ENCODE measurements around the gene LYST.

LYST gene

GRCh38 chr1:235876402-235876841 lies 9.7 kb upstream of the LYST start:
- DNase-seq, result no peak
- H3K27me3 Mint-ChIP-seq, result no peaks in the 10 kb centered on the region
- peak overlapping the region; percentile 35 for H3K4me3 Mint-ChIP-seq
- peak overlapping the region; percentile 73 for H3K27ac Mint-ChIP-seq
- H3K4me1 Mint-ChIP-seq (ENCODE audit: low read depth), result peaks cover 81% of the 10 kb centered on the region
- H3K36me3 Mint-ChIP-seq (ENCODE audit: low read depth), result no peaks in the 10 kb centered on the region
- H3K9me3 Mint-ChIP-seq, result no peaks in the 10 kb centered on the region

- DNase-seq, result no peak
- Mint-ChIP-seq H3K9me3 (no peaks in the 10 kb centered on the region), H3K4me1 (ENCODE audit: low read depth) (peaks cover 81% of the 10 kb centered on the region), H3K27me3 (no peaks in the 10 kb centered on the region), H3K27ac (peak overlapping the region; percentile 73), H3K36me3 (ENCODE audit: low read depth) (no peaks in the 10 kb centered on the region), H3K4me3 (no peak overlapping the region)
Measured at GRCh38 chr1:235875036-235875597, 8.4 kb upstream of the LYST start.

- H3K36me3 Mint-ChIP-seq (ENCODE audit: low read depth), result no peaks in the 10 kb centered on the region
- H3K9me3 Mint-ChIP-seq, result no peaks in the 10 kb centered on the region
- no peaks in the 10 kb centered on the region for H3K27me3 Mint-ChIP-seq
- DNase-seq, result no peak
- H3K27ac Mint-ChIP-seq, result peak overlapping the region; percentile 97
- peaks cover 75% of the 10 kb centered on the region for H3K4me1 Mint-ChIP-seq (ENCODE audit: low read depth)
- H3K4me3 Mint-ChIP-seq, result no peak overlapping the region
Measured at GRCh38 chr1:235874261-235874660, 7.6 kb upstream of the LYST start.

DNA sequence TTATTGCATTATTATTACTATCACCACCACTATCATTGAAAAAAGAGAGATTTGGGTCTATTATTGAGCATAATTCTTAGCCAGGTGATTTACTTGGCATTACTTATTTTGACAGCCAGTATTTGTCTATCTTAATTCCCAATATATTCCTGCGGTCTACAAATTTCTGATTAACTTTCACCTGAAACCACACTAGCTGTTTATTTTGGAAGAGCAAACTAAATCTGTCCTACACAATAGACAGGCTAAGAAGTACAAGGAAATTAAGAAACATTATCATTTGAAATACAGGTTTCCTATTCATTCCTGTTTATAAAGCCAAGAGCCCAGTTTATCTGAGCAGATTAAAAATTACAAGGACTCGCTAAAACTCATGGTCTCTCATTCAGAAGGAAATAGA lies 6.9 kb upstream of the LYST start:
- Mint-ChIP-seq H3K36me3 (ENCODE audit: low read depth) (no peaks in the 10 kb centered on the region), H3K27me3 (no peaks in the 10 kb centered on the region), H3K27ac (peak overlapping the region; percentile 97), H3K9me3 (no peaks in the 10 kb centered on the region), H3K4me3 (peak overlapping the region; percentile 64), H3K4me1 (ENCODE audit: low read depth) (peaks cover 72% of the 10 kb centered on the region)
- DNase-seq, result no peak

DNA sequence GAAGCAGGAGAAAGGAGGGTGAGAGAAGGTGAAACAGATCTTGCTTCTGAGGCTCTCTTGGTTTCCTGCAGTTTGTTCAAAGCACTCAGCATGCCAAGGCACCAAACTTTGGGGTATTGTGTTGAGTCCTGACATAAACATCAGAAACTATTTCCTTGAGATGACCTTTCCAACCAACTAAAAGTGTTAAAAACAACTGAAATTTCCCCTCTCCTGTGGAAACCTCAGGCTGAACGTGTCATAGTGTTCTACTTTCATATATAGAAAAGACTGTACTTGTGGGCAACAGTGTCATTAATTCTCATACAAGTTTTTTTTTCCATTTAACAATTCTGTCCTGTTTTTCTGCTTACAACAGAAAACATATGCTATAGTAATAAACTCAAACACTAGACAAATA lies 6.3 kb upstream of the LYST start:
- Mint-ChIP-seq H3K4me1 (ENCODE audit: low read depth) (peaks cover 72% of the 10 kb centered on the region), H3K4me3 (peak overlapping the region; percentile 64), H3K27ac (peak overlapping the region; percentile 97)

GRCh38 chr1:235872270-235872669 lies 5.6 kb upstream of the LYST start:
- H3K27ac Mint-ChIP-seq, result peak overlapping the region; percentile 97
- no peak for DNase-seq
- H3K4me1 Mint-ChIP-seq (ENCODE audit: low read depth), result peaks cover 72% of the 10 kb centered on the region

More for the DNA sequence above, 6.3 kb upstream of the LYST start:
- no peaks in the 10 kb centered on the region for H3K36me3 Mint-ChIP-seq (ENCODE audit: low read depth)
- DNase-seq, result no peak
- no peaks in the 10 kb centered on the region for H3K9me3 Mint-ChIP-seq
- no peaks in the 10 kb centered on the region for H3K27me3 Mint-ChIP-seq

DNA sequence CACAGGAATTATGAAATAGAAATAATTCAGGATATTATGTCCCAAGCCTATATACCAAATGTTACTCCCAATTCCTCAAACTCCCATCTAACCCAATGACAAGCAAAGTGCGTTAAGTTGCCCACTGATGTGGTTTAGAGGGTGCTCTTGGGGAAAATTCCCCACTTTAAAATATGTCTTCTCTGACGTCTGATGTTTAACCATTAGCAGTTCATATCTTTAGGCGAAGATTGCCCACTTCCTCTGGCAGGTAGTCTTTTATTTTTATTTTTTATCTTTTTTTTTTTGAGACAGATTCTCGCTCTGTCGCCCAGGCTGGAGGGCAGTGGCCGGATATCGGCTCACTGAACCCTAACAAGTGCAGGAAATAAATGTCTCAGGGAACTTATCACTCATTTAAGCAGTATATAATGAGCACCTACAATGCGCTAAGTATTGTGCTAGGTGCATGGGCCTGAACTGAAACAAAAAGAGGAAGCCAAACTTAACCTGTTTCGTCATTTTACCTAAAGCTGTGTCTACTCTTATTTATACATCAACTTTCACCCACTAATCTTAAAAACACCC lies 1.3 kb upstream of the LYST start:
- H3K27me3 Mint-ChIP-seq, result no peaks in the 10 kb centered on the region
- peaks cover 33% of the 10 kb centered on the region for H3K36me3 Mint-ChIP-seq (ENCODE audit: low read depth)
- peak overlapping the region; percentile 98 for H3K27ac Mint-ChIP-seq
- no peaks in the 10 kb centered on the region for H3K9me3 Mint-ChIP-seq
- H3K4me1 Mint-ChIP-seq (ENCODE audit: low read depth), result peaks cover 58% of the 10 kb centered on the region
- H3K4me3 Mint-ChIP-seq, result peak overlapping the region; percentile 91
- DNase-seq, result no peak

More at GRCh38 chr1:235872270-235872669, 5.6 kb upstream of the LYST start:
- Mint-ChIP-seq H3K27me3 (no peaks in the 10 kb centered on the region), H3K9me3 (no peaks in the 10 kb centered on the region), H3K4me3 (peak overlapping the region; percentile 64), H3K36me3 (ENCODE audit: low read depth) (peaks cover 2% of the 10 kb centered on the region)

DNA sequence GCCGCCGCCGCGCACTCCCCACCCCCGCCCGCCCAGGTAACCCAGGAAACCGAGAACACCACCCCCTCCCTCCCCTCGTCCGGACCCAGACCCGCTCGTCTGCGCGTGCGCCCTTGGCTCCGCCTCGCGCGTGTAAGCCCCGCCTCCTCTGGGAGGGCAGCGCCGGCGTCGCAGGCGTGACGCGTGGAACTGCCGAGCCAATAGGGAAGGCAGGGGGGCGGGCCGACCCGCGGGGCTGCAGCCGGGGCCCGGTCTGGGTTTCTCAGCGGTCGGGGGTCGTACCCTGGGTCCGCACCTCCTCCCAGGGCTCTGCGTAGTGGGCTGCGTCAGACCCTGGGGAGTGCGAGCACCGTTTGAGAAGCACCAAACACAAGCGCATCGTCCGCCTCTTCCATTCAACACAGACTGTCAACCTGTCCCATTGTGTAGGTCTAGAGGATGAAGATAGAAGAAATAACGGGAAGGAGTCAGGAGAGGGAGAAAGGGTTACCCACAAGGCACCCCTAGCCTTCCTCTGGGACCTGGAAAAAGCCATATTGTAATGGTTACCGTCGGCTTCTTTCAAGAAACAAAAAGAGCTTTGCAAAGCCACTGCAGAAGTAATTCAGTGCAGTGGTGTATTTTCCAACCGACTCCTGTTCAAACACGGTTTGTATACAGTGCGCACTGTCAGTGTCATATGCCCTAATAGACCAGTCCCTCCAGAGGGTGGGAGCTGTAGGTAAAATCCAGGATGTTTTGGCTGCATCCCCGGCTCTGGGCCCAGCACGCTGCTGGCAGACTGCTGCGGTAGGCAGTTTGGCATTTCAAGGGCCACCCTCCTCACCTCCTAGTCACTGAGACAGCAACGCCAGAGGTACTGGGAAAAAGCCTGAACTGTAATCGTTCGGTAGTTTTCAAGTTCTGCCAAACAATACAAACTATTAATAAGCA lies 473 bp upstream of the LYST start:
- Mint-ChIP-seq H3K27ac (peak overlapping the region; percentile 98), H3K4me3 (peak overlapping the region; percentile 91), H3K36me3 (ENCODE audit: low read depth) (peaks cover 39% of the 10 kb centered on the region), H3K4me1 (ENCODE audit: low read depth) (peaks cover 55% of the 10 kb centered on the region), H3K9me3 (no peaks in the 10 kb centered on the region), H3K27me3 (no peaks in the 10 kb centered on the region)
- peak; percentile 99 for DNase-seq

- Mint-ChIP-seq H3K9me3 (no peaks in the 10 kb centered on the region), H3K27ac (peak overlapping the region; percentile 98), H3K36me3 (ENCODE audit: low read depth) (peaks cover 49% of the 10 kb centered on the region), H3K27me3 (no peaks in the 10 kb centered on the region), H3K4me1 (ENCODE audit: low read depth) (peaks cover 51% of the 10 kb centered on the region), H3K4me3 (peak overlapping the region; percentile 91)
- no peak for DNase-seq
Measured at GRCh38 chr1:235865565-235866204, 1.0 kb downstream of the LYST start.

DNA sequence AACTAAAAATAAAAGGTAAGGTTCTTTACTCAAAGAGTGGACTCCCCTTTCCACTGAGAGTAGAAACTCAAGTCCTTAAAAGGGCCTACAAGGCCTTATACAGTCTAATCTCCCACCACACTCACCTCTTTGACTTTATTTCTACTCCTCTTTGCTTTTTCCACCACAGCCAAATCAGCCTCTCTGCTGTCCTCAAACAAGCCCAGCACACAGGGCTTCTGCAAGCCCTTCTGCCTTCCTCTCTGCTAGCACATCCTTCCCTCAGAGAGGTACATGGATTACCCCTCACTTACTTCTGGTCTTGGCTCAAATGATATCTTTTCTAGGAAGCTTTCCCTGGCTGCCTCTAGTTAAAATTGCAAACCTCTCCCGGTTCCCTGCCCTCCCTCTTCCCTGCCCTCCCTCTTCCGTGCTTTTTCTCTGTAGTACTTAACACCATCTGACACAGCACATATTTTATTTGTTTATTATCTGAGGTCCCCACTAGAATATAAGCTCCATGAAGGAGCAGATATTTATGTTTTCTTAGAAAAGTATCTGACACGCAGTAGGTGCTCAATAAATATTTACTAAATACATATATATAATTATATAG lies 1.7 kb downstream of the LYST start:
- no peaks in the 10 kb centered on the region for H3K9me3 Mint-ChIP-seq
- peaks cover 49% of the 10 kb centered on the region for H3K36me3 Mint-ChIP-seq (ENCODE audit: low read depth)
- H3K27ac Mint-ChIP-seq, result peak overlapping the region; percentile 92
- no peaks in the 10 kb centered on the region for H3K27me3 Mint-ChIP-seq
- H3K4me3 Mint-ChIP-seq, result peak overlapping the region; percentile 91
- no peak for DNase-seq
- H3K4me1 Mint-ChIP-seq (ENCODE audit: low read depth), result peaks cover 51% of the 10 kb centered on the region

DNA sequence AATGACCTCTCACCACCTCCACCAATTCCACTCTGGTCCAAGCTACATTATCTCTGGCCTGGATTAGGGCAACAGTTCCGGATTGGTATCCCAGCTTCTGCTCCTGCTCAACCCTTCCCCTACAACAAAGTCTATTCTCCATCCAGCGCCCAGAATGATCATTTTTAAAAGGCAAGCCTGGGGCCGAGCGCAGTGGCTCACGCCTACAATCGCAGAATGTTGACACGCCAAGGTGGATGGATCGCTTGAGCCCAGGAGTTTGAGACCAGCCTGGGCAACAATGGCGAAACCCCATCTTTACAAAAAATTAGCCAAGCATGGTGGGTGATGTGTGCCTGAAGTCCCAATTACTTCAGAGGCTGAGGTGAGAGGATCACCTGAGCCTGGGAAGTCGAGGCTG lies 2.2 kb downstream of the LYST start:
- peaks cover 51% of the 10 kb centered on the region for H3K4me1 Mint-ChIP-seq (ENCODE audit: low read depth)
- H3K27me3 Mint-ChIP-seq, result no peaks in the 10 kb centered on the region
- peak overlapping the region; percentile 92 for H3K27ac Mint-ChIP-seq
- H3K36me3 Mint-ChIP-seq (ENCODE audit: low read depth), result peaks cover 49% of the 10 kb centered on the region
- peak overlapping the region; percentile 91 for H3K4me3 Mint-ChIP-seq
- H3K9me3 Mint-ChIP-seq, result no peaks in the 10 kb centered on the region
- no peak for DNase-seq

DNA sequence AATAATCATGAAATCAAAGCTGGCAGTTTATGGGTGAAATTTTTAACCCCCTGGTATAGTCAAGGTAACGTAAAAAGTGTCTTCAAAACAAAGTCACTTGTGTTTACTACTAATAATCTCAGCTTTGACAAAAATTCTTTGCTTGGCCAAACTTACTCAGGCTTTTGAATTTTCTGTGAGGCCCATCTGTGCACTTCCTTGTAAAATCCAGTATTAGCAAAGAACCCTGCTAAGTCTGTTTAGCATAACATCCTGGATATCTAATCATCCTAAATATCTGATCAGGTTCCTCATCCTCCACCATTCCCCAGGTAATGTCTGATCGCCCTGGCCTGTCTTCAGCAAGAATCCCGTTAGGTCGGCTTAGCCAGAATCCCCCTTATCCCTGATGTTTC lies 3.0 kb downstream of the LYST start:
- Mint-ChIP-seq H3K36me3 (ENCODE audit: low read depth) (peaks cover 49% of the 10 kb centered on the region), H3K4me1 (ENCODE audit: low read depth) (peaks cover 51% of the 10 kb centered on the region), H3K4me3 (peak overlapping the region; percentile 91), H3K27me3 (no peaks in the 10 kb centered on the region), H3K27ac (peak overlapping the region; percentile 92), H3K9me3 (no peaks in the 10 kb centered on the region)
- no peak for DNase-seq

DNA sequence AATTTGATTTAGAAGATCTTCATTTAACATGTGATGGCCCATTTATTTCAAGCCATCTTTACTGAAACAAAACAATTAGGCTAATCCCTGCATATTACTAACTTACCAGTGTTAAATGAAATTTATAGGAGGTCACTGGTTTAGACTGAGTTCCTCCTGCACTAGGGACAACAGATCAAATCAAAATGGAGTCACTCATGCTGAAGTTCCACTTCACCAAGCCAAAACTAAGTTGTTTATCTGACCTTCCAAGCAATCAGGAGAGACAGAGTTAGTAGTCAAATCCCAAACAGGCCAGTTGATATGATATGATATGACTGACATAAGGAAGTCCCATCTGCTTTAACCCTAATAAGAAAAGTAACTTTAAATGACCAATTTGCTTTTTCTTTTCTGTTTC lies 4.8 kb downstream of the LYST start:
- Mint-ChIP-seq H3K4me1 (ENCODE audit: low read depth) (peaks cover 51% of the 10 kb centered on the region), H3K9me3 (peaks cover 5% of the 10 kb centered on the region), H3K4me3 (no peak overlapping the region), H3K27ac (peak overlapping the region; percentile 92), H3K27me3 (no peaks in the 10 kb centered on the region), H3K36me3 (ENCODE audit: low read depth) (peaks cover 50% of the 10 kb centered on the region)
- no peak for DNase-seq

DNA sequence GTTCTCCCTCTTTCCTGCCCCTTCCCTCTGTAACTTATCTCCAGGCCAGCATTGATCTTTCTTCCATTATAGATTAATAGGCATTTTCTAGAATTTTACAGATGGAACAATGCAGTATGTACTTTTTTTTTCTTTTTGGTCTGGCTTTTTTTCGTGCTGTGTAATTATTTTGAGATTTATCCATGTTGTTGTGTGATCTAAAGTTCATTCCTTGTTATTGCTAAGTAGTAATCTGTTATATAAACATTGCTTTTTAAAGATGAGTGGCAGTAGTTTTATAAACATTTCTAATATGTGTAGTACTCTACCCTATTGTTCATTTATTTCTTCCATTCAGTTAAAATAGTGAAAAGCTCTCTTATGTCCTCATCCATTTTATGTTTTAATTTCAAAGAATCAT lies 5.9 kb downstream of the LYST start:
- H3K27me3 Mint-ChIP-seq, result no peaks in the 10 kb centered on the region
- H3K9me3 Mint-ChIP-seq, result peaks cover 5% of the 10 kb centered on the region
- H3K27ac Mint-ChIP-seq, result no peak overlapping the region
- H3K36me3 Mint-ChIP-seq (ENCODE audit: low read depth), result peaks cover 44% of the 10 kb centered on the region
- DNase-seq, result no peak
- H3K4me1 Mint-ChIP-seq (ENCODE audit: low read depth), result peaks cover 60% of the 10 kb centered on the region
- H3K4me3 Mint-ChIP-seq, result no peak overlapping the region
